GM21619 (cell line): ENCODE results near the gene TRIP12.
"Not testable (repeated sequence)": the region's sequence is repeated elsewhere in the genome, so short reads cannot be mapped to it uniquely, and the experiment has no call there.

Experiments used
- ATAC-seq: cut with Tn5 transposase; IDR thresholded peaks from one replicate; pipeline ENCODE4 v1.9.1; 2021; ENCODE audit not compliant: unreplicated experiment

The TRIP12 gene

DNA sequence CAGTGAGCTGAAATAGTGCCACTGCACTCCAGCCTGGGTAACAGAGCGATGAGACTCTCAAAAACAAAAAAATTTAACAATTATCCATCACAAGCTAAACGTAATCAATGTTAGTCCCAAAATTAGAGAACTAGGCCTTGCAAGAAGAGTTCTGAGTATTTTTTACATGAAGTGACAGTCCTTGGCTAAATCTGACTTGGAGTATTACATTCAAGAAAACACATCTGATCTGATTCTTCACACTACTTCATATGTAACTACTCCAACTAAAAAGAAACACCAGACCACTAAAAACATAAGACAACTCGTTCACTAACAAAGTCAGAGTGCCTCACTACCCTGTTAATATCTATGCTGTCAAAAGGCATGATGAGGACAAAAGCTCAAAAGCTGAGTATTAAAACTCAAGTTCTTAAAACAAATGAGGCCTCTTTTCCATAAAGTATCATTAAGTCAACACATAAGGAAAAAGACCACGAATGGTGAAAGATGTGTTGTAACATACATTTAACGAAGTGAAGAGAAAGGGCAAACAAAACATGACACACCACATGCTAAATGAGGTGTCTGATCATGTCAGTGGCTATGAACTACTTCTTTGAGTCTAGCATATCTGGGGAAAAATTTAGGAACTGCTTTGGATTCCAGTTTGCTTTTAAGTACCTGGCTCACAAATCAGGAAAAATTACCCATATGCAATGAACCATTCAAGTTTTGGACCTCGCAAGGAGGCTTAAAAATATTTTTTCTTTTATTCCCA lies 42.4 kb downstream of the TRIP12 start:
- no peak for ATAC-seq

DNA sequence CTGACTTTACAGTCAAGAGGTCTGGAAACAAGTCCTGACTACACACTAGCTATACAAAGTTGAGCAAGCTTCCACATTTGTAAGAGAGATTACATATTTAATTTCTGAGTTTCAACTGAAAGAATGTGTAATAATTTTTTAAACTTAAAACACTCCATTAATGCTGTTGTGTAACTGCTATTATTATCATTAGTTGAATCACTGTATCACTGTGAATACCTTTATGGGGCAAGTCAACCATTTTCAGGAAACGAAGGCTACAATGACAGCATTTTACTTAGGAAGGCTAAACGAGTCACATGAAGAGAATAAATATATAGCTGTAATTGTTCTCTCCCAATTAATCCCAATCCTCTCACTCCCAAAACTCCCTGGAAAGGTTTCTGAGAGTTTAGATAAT lies 46.3 kb downstream of the TRIP12 start:
- ATAC-seq = no peak

GRCh38 chr2:229874647-229875046 lies 47.2 kb downstream of the TRIP12 start:
- no peak for ATAC-seq

GRCh38 chr2:229873123-229873581 lies 48.7 kb downstream of the TRIP12 start:
- ATAC-seq = peak; percentile 95

DNA sequence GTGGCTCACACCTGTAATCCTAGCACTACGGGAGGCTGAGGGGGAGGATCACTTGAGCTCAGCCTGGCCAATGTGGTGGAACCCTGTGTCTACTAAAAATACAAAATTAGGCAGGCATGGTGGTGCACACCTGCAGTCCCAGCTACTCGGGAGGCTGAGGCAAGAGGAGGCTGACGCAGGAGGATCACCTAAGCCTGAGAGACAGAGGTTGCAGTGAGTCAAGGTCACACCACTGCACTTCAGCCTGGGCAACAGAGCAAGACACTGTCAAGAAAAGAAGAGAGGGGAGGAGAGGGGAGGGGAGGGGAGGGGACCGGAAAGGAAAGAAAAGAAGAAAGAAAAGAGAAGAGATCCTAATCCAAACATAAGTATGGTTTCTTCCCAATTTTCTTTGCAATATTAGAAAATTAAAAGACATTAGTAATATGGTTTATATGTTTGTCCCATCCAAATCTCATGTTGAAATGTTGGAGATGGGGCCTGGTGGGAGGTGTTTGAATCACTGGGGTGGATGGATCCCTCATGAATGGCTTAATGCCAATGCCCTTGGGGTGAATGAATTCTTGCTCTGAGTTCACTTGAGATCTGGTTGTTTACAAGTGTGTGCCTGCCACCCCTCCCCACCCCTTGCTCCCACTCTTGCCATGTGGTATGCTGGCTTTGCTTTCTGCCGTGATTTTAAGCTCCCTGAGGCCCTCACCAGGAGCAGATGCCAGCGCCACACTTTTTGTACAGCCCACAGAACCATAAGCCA lies 50.7 kb downstream of the TRIP12 start:
- no peak for ATAC-seq

DNA sequence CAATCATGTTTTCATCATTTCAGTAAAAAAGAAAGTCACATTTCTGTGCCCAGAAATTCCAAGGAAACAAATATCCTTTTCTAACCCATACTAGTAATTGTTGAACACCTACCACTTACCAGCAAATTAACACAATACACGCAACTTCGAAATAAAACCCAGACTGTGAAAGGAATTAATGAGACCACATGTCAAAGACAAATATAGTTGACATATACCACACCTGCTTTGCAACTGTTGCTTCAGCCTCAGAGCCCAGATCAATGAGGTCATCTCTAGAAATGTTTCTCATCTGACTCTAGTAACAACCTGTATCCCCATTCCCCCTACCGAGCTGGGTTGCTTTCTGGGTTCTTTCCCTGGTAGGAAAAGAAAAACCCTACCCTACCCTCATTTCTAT lies 52.6 kb downstream of the TRIP12 start:
- ATAC-seq = no peak

GRCh38 chr2:229868794-229869193 lies 53.0 kb downstream of the TRIP12 start:
- no peak for ATAC-seq

- ATAC-seq = no peak
Observed at GRCh38 chr2:229865033-229865432, 56.8 kb downstream of the TRIP12 start.

DNA sequence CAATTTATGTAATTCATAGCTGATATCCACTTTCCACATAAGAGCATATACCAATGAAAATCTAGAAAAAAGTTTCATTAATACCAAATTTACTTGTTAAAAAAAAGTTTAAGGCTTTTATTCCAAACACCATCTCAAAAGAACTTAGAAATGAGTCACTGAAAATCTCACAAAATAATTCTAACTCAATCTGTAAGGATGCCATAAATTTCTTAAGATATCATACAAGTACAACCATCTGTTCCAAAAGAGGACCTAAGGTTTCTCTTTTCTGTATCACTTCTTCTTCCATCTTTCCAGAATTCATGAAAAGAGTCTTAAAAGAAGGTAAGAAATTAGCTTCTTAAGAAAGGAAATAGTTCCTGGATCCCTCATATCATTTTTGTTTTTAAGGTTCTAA lies 60.4 kb downstream of the TRIP12 start:
- ATAC-seq = no peak

DNA sequence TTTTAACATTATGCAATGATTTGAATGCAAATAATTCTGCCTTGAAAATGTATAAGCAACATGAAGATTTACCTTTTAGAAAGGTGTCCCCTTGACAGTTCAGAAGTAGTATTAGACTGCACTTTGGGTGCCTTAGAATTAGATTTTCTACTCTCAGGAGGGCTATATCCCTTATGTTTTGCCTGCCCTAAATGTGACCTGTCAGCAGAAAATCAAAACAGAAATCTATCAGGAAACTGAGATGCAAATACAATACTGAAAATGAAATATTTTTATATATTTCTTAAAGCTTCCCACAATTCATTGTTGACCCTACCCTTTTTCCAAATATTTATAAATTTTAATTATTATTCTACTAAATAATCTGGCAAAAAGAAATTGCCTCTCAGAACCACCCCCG lies 61.5 kb downstream of the TRIP12 start:
- no peak for ATAC-seq

DNA sequence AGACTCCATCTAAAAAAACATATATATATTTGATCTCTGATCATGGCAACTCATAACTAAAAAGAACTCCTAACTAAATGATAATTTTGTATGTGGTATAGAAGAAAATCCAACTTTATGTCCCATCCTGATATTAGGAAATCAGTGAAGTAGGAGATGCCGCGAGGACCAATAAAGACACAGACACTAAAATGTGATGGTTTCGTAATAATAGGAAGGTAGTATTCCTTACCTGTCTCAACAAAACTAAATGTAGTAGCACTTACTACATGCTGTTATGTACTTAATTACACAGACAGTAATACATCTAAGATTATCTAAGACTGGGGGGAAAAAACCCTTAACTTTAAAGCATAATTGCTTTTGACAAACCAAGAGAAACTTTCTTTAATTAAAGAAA lies 63.5 kb downstream of the TRIP12 start:
- no peak for ATAC-seq

GRCh38 chr2:229857634-229858033 lies 64.2 kb downstream of the TRIP12 start:
- ATAC-seq = no peak

GRCh38 chr2:229856413-229856812 lies 65.4 kb downstream of the TRIP12 start:
- ATAC-seq = peak; percentile 81

DNA sequence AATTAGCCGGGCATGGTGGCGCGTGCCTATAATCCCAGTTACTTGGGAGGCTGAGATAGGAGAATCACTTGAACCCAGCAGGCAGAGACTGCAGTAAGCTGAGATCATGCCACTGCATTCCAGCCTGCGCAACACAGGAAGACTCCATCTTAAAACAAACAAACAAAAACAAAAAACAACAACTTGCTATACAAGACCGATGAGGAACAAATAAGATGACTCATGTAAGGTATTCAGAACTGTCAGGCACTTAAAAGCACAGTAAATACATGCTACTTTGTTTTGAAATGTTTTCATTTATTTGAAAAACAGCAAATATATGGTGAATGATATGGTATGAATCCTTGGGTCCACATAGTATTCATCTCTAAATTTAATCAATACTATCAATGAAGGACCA lies 66.7 kb downstream of the TRIP12 start:
- ATAC-seq = no peak

DNA sequence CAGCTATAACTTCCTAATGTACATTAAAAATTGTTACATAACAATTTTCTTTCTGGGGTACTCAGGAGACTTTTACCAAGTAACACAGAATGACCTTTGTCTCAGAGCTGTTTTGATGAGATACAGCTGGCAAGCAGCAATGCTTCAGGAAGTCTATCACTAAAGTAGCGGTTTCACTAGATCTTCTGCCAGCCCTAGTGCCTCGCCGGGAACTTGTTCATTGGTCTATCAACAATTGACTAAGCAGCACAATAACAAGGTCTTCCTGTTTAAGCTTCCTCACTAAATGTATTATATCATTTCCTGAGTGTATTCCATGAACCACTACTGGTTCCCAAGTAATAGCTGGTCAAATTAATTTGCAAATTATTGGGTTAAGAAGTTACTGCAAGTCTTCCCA lies 69.2 kb downstream of the TRIP12 start:
- peak; percentile 83 for ATAC-seq

- ATAC-seq = no peak
Observed at GRCh38 chr2:229851870-229852269, 69.9 kb downstream of the TRIP12 start.

DNA sequence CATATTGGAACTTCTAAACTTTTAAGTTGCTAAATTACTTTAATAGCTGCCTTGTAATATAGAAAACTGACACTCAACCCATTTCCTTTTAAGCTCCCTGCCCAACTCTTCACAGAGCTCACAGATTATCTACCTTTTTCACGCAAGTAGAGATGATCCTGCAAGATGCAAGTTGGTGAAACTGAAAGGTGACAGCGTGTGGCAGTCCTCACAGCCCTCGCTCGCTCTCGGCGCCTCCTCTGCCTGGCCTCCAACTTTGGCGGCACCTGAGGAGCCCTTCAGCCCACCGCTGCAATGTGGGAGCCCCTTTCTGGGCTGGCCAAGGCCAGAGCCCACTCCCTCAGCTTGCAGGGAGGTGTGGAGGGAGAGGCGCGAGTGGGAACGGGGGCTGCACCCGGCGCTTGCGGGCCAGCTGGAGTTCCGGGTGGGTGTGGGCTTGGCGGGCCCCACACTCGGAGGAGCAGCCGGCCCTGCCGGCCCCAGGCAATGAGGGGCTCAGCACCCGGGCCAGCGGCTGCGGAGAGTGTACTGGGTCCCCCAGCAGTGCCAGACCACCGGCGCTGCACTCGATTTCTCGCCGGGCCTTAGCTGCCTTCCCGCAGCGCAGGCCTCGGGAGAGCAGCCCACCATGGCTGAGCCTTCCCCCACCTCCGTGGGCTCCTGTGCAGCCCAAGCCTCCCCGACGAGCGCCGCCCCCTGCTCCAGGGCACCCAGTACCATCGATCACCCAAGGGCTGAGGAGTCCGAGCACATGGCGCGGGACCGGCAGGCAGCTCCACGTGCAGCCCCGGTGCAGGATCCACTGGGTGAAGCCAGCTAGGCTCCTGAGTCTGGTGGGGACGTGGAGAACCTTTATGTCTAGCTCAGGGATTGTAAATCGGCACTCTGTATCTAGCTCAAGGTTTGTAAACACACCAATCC lies 71.2 kb downstream of the TRIP12 start:
- ATAC-seq = not testable (repeated sequence)

GRCh38 chr2:229849073-229849472 lies 72.7 kb downstream of the TRIP12 start:
- ATAC-seq = no peak

DNA sequence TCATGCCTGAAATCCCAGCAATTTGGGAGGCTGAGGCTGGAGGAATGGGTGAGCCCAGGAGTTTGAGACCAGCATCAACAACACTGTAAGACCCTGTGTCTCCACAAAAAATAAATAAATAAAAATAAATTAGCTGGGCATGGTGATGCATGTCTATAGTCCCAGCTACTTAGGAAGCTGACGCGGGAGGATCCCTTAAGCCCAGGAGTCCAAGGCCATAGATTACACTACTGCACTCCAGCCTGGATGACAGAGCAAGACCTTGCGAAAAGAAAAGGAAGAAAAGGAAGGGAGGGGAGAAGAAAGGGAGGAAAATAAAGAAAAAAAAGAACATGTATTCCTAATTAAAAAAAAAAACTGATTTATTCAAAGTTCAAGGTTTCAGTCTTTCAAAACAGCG lies 78.2 kb downstream of the TRIP12 start:
- ATAC-seq = no peak

GRCh38 chr2:229838729-229839128 lies 83.1 kb downstream of the TRIP12 start:
- ATAC-seq = no peak

DNA sequence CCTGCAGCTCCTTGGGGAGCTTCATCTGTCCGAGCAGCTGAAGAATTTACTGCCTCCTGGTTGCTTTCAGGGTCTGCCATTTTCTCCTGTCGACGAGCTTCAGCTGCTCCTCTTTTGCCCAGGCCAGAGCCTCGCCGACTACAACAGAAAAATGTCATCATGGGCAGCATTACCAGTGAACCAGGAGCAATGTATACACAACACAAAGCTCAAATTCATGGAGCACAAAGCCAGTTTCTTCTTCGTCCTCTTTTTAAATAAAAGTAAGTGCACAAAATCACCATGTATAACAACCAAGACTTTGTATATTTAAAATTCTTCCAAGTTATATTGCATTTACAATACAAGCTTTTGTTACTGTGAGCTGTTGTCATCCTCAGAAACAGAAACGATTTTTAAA lies 85.0 kb downstream of the TRIP12 start:
- no peak for ATAC-seq
